HEK293T (cell line): ENCODE data around the gene DOCK3.

ENCODE experiments used
- FOXM1 ChIP-seq: fragments of 450-650 bp; IDR thresholded peaks from 2 replicates; pipeline ENCODE4 v1.6.1; 2017; ENCODE audit warnings: mild to moderate bottlenecking, borderline replicate concordance
- SP1 ChIP-seq: fragments of 450-650 bp; IDR thresholded peaks from 2 replicates; pipeline ENCODE4 v1.6.1; 2017
- ZNF384 ChIP-seq: fragments of 450-650 bp; IDR thresholded peaks from 2 replicates; pipeline ENCODE4 v1.6.1; 2016

- TF ChIP-seq SP1: no peak
- TF ChIP-seq ZNF384: no peak
- TF ChIP-seq FOXM1: no peak
These were observed 320.5 kb downstream of the DOCK3 start for GRCh38 chr3:50995085-50995824.
